ENCODE results near the gene ZNF592. TPM values are rescaled to one million over a fixed set of nuclear protein-coding genes. Genes with fewer than 3 reads are reported as not detected.

Gene ZNF592
- total and polyA plus RNA-seq, 7 donors = 13.1 to 43.3 (median 33.8) TPM

GRCh38 chr15:84714372-84714771 lies 34.0 kb upstream of the ZNF592 start:
- Histone ChIP-seq H3K36me3 (ENCODE audit: insufficient read depth in 1 of 2, low read depth in 1 of 2) (peaks cover 3 to 21% of the 10 kb centered on the region in 2 donors), H3K4me3 (peak overlapping the region; percentile 90), H3K27ac (peak overlapping the region; percentile 96), H3K9me3 (no peaks in the 10 kb centered on the region), H3K27me3 (ENCODE audit: insufficient read depth in 3 of 3, low read length in 2 of 3) (no peaks in the 10 kb centered on the region), H3K4me1 (peaks cover 21% of the 10 kb centered on the region)
- intact Hi-C loops (cut with DNase I) = loop anchor here in 1 of 2 donors (10.0 kb wide), 1 partner anchor 110 kb away; the partner anchor contains the start of gene ZSCAN2
- no peak for ATAC-seq
- TF ChIP-seq, protein P1, sequence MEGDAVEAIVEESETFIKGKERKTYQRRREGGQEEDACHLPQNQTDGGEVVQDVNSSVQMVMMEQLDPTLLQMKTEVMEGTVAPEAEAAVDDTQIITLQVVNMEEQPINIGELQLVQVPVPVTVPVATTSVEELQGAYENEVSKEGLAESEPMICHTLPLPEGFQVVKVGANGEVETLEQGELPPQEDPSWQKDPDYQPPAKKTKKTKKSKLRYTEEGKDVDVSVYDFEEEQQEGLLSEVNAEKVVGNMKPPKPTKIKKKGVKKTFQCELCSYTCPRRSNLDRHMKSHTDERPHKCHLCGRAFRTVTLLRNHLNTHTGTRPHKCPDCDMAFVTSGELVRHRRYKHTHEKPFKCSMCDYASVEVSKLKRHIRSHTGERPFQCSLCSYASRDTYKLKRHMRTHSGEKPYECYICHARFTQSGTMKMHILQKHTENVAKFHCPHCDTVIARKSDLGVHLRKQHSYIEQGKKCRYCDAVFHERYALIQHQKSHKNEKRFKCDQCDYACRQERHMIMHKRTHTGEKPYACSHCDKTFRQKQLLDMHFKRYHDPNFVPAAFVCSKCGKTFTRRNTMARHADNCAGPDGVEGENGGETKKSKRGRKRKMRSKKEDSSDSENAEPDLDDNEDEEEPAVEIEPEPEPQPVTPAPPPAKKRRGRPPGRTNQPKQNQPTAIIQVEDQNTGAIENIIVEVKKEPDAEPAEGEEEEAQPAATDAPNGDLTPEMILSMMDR (IDR thresholded peaks at IDR 0.05) = no peak
- DNase-seq = no peak
- WGBS, 3 donors = 69 to 81% (median 74%) methylated on average over 5 of the region's 5 CpGs

DNA sequence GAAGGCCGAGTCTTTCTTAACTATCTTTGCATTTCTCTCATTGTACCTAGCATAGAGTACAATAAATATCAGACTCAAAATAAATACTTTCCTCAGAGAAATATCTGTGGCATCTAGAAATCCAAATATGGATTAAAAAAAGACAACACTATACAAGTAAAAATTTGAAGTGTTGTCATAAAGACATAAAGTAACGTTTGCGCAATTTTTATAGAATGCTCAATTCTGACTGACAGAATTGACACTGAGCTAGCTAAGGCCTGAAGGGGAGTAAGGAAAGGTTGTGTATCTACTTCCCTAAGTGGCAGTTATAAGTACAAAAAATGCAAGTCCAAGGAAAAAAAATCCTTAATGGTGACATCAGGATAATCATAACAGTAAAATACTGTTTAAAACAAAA lies 33.6 kb upstream of the ZNF592 start:
- Histone ChIP-seq H3K36me3 (ENCODE audit: insufficient read depth in 1 of 2, low read depth in 1 of 2) (peaks cover 3 to 18% of the 10 kb centered on the region in 2 donors), H3K27me3 (ENCODE audit: insufficient read depth in 3 of 3, low read length in 2 of 3) (no peaks in the 10 kb centered on the region), H3K4me1 (peaks cover 21% of the 10 kb centered on the region), H3K9me3 (no peaks in the 10 kb centered on the region), H3K4me3 (peak overlapping the region; percentile 90), H3K27ac (peak overlapping the region; percentile 96)
- 56 to 65% (median 61%) methylated on average over 3 of the region's 3 CpGs for WGBS, 3 donors
- no peak for ATAC-seq
- TF ChIP-seq, protein P1 (IDR thresholded peaks at IDR 0.05) = no peak
- intact Hi-C loops (cut with DNase I) = loop anchor here in 1 of 2 donors (10.0 kb wide), 1 partner anchor 110 kb away; the partner anchor contains the start of gene ZSCAN2
- no peak for DNase-seq

- 0% methylated on average over 35 to 36 of the region's 36 CpGs for WGBS, 3 donors
- peak in 1 of 2 donors; percentile 14 for DNase-seq
- H3K9me3 ChIP-seq = no peaks in the 10 kb centered on the region
- no peaks in the 10 kb centered on the region for H3K27me3 ChIP-seq (ENCODE audit: insufficient read depth in 3 of 3, low read length in 2 of 3)
- TF ChIP-seq, protein P1 (IDR thresholded peaks at IDR 0.05) = no peak
- H3K27ac ChIP-seq = peak overlapping the region; percentile 96
- peak; percentile 8 to 34 (median 13) for ATAC-seq
- H3K36me3 ChIP-seq (ENCODE audit: insufficient read depth in 1 of 2, low read depth in 1 of 2) = peaks cover 3 to 11% of the 10 kb centered on the region in 2 donors
- H3K4me1 ChIP-seq = peaks cover 21% of the 10 kb centered on the region
- peak overlapping the region; percentile 90 for H3K4me3 ChIP-seq
- intact Hi-C loops (cut with DNase I) = loop anchor here in 1 of 2 donors (1.0 to 10.0 kb wide), 2 partner anchors 32 to 111 kb away; partner anchors contain the start of gene ZSCAN2
These were observed 32.9 kb upstream of the ZNF592 start for GRCh38 chr15:84715441-84716035.

DNA sequence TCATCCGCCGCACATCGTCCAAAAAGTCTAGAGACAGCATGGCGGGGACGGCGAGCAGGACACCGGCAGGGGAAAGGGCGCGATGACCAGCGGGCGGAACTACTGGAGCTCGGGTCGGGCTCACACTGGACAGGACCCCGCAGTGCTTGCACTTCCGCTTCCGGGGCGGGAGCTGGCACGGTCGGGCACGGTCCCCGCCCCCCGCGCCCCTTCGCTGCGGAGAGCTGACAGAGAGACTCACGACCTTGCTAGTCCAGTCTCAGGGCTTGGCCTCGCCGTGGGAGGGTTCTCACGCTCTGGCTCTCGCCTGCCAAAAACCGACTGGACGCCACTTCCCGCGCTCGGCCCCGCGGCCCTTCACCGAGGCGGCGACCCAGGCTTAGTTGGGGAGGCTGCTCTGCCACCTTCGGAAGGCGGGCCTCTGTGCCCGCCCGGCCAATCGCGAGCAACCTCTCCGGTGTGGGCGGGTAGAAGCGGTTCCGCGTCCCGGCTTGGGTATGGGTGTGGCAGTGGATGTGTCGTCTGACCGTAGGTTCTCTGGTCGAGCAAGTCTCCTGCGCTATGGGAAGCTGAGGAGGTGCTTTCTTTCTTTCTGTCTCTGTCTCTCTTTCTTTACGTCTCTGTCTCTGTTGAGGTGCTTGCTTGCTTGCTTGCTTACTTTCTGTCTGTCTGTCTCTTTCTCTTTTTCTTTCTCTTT lies 32.2 kb upstream of the ZNF592 start, which contains the start of gene SEC11A:
Gene SEC11A (minus strand): TSS at position 104 of the 697 bp plus-strand sequence. CDS start 64 bp downstream, at position 40.
- peaks cover 3 to 5% of the 10 kb centered on the region in 2 donors for H3K36me3 ChIP-seq (ENCODE audit: insufficient read depth in 1 of 2, low read depth in 1 of 2)
- peak; percentile 97 to 98 (median 98) for ATAC-seq
- H3K27me3 ChIP-seq (ENCODE audit: insufficient read depth in 3 of 3, low read length in 2 of 3) = no peaks in the 10 kb centered on the region
- TF ChIP-seq, protein P1 (IDR thresholded peaks at IDR 0.05) = no peak
- DNase-seq = peak; percentile 97
- H3K4me1 ChIP-seq = peaks cover 21% of the 10 kb centered on the region
- intact Hi-C loops (cut with DNase I) = loop anchor here in 1 of 2 donors (1.0 to 10.0 kb wide), 2 partner anchors 31 to 111 kb away; partner anchors contain the start of gene ZSCAN2
- H3K4me3 ChIP-seq = peak within 1 kb of the TSS; percentile 90
- peak within 1 kb of the TSS; percentile 96 for H3K27ac ChIP-seq
- H3K9me3 ChIP-seq = no peaks in the 10 kb centered on the region
- 0% methylated on average over 53 to 57 of the region's 57 CpGs for WGBS, 3 donors
